Measurements from ENCODE around the gene SEMA3G. TPM values are rescaled to one million over a fixed set of nuclear protein-coding genes. Genes with fewer than 3 reads are reported as not detected.

SEMA3G gene
- total and polyA plus RNA-seq, 8 donors, result 5.7 to 36.5 (median 6.9) TPM

- intact Hi-C loops (cut with DNase I), result no loop called here
- peaks cover 0 to 4% of the 10 kb centered on the region in 2 donors for H3K4me1 ChIP-seq
- no peaks in the 10 kb centered on the region for H3K9me3 ChIP-seq
- no peak overlapping the region for H3K4me3 ChIP-seq
- peak overlapping the region in 1 of 2 donors; percentile 16 for H3K27ac ChIP-seq
- H3K27me3 ChIP-seq, result no peaks in the 10 kb centered on the region
- no peak for TF ChIP-seq CTCF (IDR thresholded peaks at IDR 0.05)
- peak in 1 of 4 donors; percentile 76 for DNase-seq
- no peak for ATAC-seq
- peaks cover 0 to 90% of the 10 kb centered on the region in 2 donors for H3K36me3 ChIP-seq
Observed at GRCh38 chr3:52483081-52483480, 38.2 kb upstream of the SEMA3G start.

- ATAC-seq (no peak), DNase-seq (peak in 1 of 4 donors; percentile 77)
- H3K9me3 ChIP-seq, result no peaks in the 10 kb centered on the region
- intact Hi-C loops (cut with DNase I), result no loop called here
- peak in 1 of 2 donors; percentile 24 for TF ChIP-seq CTCF (IDR thresholded peaks at IDR 0.05)
- no peak overlapping the region for H3K4me3 ChIP-seq
- H3K27ac ChIP-seq, result no peak overlapping the region
- peaks cover 0 to 4% of the 10 kb centered on the region in 2 donors for H3K4me1 ChIP-seq
- H3K27me3 ChIP-seq, result no peaks in the 10 kb centered on the region
- H3K36me3 ChIP-seq, result peaks cover 0 to 90% of the 10 kb centered on the region in 2 donors
Observed at GRCh38 chr3:52481819-52482521, 37.1 kb upstream of the SEMA3G start.

DNA sequence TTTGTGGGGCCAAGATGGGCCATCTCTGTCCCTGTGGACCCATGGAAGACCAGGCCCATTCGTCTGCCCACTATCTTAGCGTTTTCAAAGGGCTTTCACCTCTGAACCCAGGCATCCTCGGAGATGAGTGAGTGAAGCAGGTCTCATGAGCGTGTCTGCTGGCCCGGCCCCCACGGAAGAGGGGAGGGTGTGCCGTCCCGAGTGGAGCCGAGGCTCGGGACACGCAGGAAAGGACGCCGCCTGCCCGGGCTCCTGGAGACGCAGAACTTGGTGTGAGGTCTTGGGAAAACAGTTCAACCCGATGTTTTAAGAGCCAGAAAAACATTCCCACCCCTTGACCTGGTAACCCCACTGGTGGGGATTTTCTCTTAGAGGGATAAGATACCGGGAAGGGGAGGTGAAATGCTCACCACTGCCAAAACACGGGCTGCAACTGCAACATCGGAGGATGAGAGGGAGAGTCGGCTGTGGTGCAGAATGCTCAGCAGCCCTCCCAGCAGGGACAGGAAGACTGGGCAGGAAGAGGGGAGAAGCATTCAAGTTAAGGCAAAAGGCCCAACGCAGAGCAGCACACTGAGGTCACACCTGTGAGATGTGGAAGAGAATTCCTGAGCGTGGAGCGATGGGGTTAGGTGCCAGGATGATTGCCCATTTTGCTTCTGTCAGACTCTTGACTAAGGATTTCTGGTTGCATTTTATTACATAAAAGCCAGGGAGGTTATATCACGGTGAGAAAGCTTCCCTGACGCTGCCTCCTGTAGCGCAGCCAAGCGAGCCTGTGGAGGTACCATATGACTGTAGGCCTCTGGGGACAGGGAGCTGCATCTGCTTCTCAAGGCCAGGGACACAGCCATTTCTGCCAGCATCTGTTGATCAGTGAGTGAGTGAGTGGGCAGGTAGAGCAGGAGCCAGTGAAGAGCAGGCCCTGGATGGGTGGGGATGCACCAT lies 36.1 kb upstream of the SEMA3G start:
- H3K4me1 ChIP-seq, result peaks cover 0 to 11% of the 10 kb centered on the region in 2 donors
- no peak overlapping the region for H3K4me3 ChIP-seq
- intact Hi-C loops (cut with DNase I), result no loop called here
- TF ChIP-seq CTCF (IDR thresholded peaks at IDR 0.05), result no peak
- DNase-seq, result peak in 1 of 4 donors; percentile 77
- no peaks in the 10 kb centered on the region for H3K9me3 ChIP-seq
- H3K27ac ChIP-seq, result no peak overlapping the region
- H3K27me3 ChIP-seq, result no peaks in the 10 kb centered on the region
- ATAC-seq, result no peak
- H3K36me3 ChIP-seq, result peaks cover 0 to 90% of the 10 kb centered on the region in 2 donors

DNA sequence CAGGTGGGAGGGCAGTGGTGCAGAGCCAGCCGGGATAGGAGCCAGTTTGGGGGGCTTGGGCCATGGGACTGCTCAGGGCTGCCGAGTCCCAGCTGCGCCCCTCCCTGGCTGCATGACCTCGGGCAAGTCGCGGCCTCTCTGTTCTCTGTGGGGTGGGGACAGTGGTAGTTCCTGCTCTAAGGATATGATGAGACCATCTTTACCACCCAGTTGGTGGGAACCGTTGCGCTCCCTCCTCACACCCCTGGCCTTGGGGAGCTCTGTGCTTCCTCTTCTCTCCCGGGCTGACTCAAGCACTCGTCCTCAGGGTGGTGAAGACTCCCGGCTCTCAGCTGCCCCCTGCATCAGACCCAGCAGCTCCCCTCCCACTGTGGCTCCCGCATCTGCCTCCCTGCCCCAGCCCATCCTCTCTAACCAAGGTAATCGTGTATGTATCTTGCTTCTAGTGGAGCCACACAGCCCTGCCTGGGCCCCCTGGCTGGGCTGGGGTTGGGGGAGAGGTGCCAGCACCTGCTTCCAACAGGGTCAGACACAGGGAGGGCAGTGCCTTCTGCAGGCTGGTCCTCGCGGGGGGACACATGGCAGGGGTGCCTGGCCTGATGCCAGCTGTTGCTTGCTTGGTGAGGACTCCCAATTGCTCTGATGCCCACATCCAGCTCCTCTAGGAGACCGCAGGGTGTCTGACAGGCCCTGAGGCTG lies 35.1 kb upstream of the SEMA3G start:
- intact Hi-C loops (cut with DNase I), result no loop called here
- Histone ChIP-seq H3K4me1 (peaks cover 0 to 21% of the 10 kb centered on the region in 2 donors), H3K4me3 (no peak overlapping the region), H3K9me3 (no peaks in the 10 kb centered on the region), H3K27me3 (no peaks in the 10 kb centered on the region), H3K27ac (no peak overlapping the region), H3K36me3 (peaks cover 0 to 90% of the 10 kb centered on the region in 2 donors)
- TF ChIP-seq CTCF (IDR thresholded peaks at IDR 0.05), result no peak
- DNase-seq (peak in 1 of 4 donors; percentile 65), ATAC-seq (no peak)

Data from left lung (tissue), 10 donors.